Gastrocnemius medialis (tissue), 4 donors: Measurements from ENCODE around the gene TFAP2B.

ENCODE experiments used
- POLR2A ChIP-seq, 2 donors: fragments of 450-650 bp; IDR thresholded peaks; one replicate each; pipeline ENCODE4 v1.6.1; 2017; ENCODE audit warnings: antibody characterized with exemption in 2 of 2, mild to moderate bottlenecking in 2 of 2, moderate library complexity in 2 of 2
- TF ChIP-seq, protein P1 (sequence below), 5 experiments: fragments of 450-650 bp in 3 of 5; fragments of 200-600 bp in 2 of 5; sonication (generic) in 2 of 5; IDR thresholded peaks in 4 of 5; conservative IDR thresholded peaks in 1 of 5; 1 replicate in 4 of 5; 2 replicates in 1 of 5; pipeline ENCODE4 v1.5.1; 2016 to 2019; ENCODE audit warnings: antibody characterized with exemption in 5 of 5, mild to moderate bottlenecking in 3 of 5, moderate library complexity in 3 of 5

DNA sequence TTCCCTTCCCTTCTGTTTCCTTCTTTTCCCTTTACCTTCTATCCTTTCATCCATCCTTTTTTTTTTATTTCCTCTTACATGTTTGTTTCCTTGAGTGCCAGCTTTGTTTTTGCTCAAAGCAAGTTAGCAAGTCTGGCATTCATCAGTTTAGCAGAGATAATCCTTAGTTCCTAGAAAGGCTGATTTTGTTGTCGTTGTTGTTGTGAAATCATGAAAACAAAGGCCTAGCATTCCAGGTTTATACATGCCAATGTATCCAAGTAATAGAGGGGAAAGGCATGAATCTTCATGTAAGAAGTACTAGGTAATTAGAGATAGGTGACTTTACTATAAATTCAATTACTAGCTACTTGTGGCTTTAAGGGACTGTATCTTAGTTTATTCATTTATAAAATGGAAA is 45.9 kb downstream of the TFAP2B start:
- no peak for TF ChIP-seq POLR2A (IDR thresholded peaks at IDR 0.05)
- TF ChIP-seq, protein P1, sequence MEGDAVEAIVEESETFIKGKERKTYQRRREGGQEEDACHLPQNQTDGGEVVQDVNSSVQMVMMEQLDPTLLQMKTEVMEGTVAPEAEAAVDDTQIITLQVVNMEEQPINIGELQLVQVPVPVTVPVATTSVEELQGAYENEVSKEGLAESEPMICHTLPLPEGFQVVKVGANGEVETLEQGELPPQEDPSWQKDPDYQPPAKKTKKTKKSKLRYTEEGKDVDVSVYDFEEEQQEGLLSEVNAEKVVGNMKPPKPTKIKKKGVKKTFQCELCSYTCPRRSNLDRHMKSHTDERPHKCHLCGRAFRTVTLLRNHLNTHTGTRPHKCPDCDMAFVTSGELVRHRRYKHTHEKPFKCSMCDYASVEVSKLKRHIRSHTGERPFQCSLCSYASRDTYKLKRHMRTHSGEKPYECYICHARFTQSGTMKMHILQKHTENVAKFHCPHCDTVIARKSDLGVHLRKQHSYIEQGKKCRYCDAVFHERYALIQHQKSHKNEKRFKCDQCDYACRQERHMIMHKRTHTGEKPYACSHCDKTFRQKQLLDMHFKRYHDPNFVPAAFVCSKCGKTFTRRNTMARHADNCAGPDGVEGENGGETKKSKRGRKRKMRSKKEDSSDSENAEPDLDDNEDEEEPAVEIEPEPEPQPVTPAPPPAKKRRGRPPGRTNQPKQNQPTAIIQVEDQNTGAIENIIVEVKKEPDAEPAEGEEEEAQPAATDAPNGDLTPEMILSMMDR (IDR thresholded peaks at IDR 0.05 in 4 of 5, conservative IDR thresholded peaks at IDR 0.05 in 1 of 5) = no peak
